Hepatocyte (in vitro differentiated cells): ENCODE measurements around the gene LDB3.

ENCODE experiments used
- EZH2 ChIP-seq: fragments of 200-600 bp; sonication (generic); IDR thresholded peaks from 2 replicates; pipeline ENCODE4 v1.6.1; 2016; ENCODE audit warnings: antibody characterized with exemption, mild to moderate bottlenecking, borderline replicate concordance
- EZH2phosphoT487 ChIP-seq: fragments of 200-600 bp; sonication (generic); IDR thresholded peaks from one replicate; pipeline ENCODE4 v1.6.1; 2018; ENCODE audit warnings: antibody characterized with exemption, mild to moderate bottlenecking, low read depth, moderate library complexity; ENCODE audit not compliant: unreplicated experiment, severe bottlenecking
- TF ChIP-seq, protein P1 (sequence below): fragments of 200-600 bp; sonication (generic); IDR thresholded peaks from 2 replicates; pipeline ENCODE4 v1.5.1; 2016; ENCODE audit warnings: antibody characterized with exemption, mild to moderate bottlenecking; ENCODE audit not compliant: poor library complexity

DNA sequence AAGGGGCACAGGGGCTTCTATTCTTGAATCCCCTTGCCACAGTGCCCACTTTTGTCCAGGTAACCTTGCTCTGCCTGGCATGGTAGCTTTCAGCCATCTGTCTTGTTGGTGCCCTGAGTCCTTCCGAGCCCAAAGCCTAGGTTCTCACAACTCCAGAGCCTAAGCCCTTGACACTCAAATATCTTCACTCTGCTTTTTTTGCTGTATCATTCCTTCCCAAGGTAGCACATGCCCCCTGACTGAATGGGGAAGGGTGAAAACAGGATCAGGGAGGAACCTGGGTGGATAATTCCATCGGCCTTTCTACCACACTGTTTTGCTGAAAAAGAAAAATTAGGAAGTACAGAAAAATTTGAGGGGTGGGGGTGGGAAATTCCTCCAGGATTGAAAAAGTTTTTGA is 37.6 kb downstream of the LDB3 start:
- TF ChIP-seq, protein P1, sequence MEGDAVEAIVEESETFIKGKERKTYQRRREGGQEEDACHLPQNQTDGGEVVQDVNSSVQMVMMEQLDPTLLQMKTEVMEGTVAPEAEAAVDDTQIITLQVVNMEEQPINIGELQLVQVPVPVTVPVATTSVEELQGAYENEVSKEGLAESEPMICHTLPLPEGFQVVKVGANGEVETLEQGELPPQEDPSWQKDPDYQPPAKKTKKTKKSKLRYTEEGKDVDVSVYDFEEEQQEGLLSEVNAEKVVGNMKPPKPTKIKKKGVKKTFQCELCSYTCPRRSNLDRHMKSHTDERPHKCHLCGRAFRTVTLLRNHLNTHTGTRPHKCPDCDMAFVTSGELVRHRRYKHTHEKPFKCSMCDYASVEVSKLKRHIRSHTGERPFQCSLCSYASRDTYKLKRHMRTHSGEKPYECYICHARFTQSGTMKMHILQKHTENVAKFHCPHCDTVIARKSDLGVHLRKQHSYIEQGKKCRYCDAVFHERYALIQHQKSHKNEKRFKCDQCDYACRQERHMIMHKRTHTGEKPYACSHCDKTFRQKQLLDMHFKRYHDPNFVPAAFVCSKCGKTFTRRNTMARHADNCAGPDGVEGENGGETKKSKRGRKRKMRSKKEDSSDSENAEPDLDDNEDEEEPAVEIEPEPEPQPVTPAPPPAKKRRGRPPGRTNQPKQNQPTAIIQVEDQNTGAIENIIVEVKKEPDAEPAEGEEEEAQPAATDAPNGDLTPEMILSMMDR = no peak
- no peak for TF ChIP-seq EZH2
- TF ChIP-seq EZH2phosphoT487 = no peak
